SK-N-DZ (cell line): ENCODE results near the gene WDR1. TPM values are rescaled to one million over a fixed set of nuclear protein-coding genes. Genes with fewer than 3 reads are reported as not detected.

ENCODE experiments used
- DNase-seq: peaks from one replicate; pipeline ENCODE4 v3.0.0-alpha.2; 2015; ENCODE audit warnings: low spot score
- polyA plus RNA-seq, 2 experiments: library from polyadenylated mRNA; depleted of rRNA; stranded (reverse); fragments of >200 nt; gene quantifications; 2 replicates each; pipeline ENCODE4 v1.2.3, GENCODE V29; 2014

The WDR1 gene, protein sequence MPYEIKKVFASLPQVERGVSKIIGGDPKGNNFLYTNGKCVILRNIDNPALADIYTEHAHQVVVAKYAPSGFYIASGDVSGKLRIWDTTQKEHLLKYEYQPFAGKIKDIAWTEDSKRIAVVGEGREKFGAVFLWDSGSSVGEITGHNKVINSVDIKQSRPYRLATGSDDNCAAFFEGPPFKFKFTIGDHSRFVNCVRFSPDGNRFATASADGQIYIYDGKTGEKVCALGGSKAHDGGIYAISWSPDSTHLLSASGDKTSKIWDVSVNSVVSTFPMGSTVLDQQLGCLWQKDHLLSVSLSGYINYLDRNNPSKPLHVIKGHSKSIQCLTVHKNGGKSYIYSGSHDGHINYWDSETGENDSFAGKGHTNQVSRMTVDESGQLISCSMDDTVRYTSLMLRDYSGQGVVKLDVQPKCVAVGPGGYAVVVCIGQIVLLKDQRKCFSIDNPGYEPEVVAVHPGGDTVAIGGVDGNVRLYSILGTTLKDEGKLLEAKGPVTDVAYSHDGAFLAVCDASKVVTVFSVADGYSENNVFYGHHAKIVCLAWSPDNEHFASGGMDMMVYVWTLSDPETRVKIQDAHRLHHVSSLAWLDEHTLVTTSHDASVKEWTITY
- 51.3 and 55.2 TPM in 2 replicates for polyA plus RNA-seq (2014; cell fraction: cytosol; rRNA removed)
- 42.2 and 42.5 TPM in 2 replicates for polyA plus RNA-seq (2014; cell fraction: nucleus; rRNA removed)

DNA sequence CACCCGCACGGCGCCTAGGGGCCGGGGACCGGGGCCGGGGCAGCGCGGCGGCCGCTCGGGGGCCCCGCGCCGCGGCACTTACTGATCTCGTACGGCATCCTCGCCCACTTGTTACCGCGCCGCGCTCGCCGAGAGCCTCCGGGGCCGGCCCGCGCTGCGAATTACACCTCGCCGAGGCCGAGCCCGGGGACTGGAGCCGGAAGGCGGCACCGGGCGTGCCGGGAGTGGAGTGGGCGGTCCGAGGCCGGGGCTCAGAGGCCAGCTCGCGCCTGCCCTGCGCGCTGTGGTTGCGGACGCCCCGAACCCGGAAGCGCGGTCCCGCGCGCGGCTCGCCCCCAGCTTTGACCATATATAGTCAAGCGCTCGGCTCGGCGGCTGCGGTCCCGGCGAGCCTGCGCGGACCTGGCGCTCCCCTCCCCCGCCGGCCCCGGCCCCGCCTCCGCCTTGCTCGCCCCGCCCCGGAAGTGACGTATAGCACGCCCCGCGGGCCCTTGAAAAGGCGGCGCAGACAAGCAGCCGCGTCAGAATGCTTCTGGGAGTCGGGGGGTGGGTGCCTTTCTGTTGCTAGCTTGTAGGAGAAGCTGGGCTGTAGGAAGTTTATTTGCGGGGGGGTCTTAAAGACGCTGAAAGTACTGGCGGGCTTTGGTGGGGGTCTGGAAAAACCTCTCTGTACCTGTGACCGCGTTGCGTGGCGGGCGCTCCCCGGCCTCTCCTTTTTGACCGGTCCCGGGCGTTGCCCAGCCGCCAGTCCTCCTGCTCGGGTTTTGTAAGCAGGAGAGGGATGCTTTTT, at the start of gene WDR1:
Gene WDR1, minus strand, starts transcription at position 231 of the 790 bp plus-strand sequence. Its CDS starts 133 bp downstream, at position 98.
- peak; percentile 87 for DNase-seq

DNA sequence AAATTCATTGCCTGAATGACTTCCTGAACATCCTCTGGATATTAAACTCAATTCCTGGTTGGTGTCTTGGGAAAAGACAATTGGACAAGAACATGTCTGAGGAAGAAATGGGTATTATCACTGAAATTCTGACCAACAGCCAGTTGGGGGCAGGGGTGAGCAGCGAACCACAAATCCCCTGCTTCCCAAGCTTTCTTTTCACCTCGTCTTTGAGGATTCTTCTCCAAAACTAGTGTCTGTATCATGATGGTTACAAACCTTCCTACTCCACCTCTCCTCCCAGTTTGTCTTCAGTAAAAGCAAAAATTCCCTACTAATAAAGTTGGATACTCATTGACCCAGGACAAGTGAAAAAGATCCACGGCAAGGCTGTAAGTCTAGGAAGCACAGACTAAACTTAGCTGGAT, 48.3 kb upstream of the WDR1 start:
- DNase-seq = no peak

DNA sequence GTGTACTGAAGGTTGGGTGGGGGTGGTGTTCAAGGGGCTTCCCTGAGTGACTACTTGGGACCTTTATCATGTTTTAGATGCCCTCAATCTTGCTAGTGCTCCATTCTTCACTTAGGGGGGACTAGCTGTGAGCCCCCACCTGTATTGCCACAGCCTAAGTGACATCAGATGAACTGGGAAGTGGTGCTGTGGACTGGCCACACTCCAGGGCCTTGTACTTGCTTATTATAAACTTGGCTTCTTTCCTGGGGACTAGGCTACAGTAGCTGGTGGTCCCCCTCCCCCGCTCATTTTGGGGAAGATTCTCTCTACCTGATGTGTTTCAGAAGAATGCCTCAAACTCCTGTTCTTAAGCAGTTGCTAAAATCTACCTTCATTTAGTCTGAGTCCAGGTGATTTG, 46.7 kb upstream of the WDR1 start:
- DNase-seq = no peak

DNA sequence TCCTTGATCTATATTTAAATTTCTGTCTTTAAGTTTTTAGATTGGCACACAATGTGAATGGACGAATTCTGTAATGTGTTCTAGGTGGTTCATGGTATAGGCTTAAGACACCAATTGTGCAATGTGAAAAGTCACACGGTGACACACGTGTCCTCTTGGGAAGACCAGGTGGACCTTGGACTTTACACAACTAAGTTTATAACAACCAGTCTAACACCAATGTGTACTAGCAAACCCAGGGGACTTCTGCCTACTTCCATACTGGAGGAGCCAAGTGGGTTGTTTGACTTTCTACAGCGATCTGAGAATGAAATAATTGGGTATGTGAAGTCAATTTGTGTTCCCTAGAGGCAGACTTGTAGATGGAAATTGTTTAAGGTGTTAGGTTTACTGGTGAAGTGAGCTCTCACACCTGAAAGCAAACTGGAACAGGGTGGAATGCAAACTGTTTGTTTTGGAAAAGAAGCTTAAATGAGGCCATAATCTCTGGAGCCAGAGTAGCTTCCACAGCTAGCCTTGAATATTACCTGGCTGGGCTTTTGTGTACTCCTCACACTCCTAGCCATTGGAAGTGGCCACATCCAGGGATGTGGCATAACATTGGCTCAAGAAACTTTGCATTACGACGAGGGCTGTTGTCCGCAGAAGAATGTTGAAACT, 45.9 kb upstream of the WDR1 start:
- DNase-seq = no peak

DNA sequence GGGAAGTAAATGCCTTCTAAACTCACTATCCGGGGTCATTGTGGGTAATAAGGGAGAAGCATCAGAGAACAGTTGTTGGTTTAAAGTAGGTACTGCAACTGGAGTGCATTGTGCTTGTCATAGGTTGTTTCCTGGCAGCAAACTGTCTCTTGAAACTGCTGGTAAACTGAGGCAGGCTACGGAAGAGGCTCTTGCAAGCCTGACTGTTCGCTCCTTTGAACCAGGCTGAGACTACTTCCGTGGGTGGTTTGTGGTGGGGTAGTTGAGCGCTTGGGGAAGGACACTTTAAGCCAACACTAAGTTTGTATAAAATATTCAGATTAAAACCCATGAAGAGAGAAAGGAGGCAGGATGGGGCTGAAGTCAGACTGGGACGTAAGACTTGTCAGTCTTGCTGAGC, 45.2 kb upstream of the WDR1 start:
- no peak for DNase-seq

DNA sequence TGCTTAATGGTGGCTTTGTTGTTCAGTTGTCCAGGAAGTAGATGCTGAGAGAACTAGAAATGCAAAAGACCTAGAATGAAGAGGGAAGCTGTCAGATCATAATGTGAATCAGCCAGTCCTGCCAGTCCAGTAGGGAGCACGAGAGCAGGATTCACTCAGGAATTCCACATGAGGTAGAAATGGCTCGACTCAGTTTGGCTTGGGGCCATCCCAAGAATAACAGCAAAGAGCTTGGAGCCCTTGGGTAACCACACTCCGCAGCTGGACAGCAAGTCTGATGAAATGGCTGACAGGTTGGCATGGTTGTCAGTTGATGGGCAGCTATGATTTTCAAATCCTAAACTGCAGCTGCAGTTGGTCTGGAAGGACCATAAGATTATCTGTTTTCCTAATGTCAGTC, 44.5 kb upstream of the WDR1 start:
- no peak for DNase-seq

DNA sequence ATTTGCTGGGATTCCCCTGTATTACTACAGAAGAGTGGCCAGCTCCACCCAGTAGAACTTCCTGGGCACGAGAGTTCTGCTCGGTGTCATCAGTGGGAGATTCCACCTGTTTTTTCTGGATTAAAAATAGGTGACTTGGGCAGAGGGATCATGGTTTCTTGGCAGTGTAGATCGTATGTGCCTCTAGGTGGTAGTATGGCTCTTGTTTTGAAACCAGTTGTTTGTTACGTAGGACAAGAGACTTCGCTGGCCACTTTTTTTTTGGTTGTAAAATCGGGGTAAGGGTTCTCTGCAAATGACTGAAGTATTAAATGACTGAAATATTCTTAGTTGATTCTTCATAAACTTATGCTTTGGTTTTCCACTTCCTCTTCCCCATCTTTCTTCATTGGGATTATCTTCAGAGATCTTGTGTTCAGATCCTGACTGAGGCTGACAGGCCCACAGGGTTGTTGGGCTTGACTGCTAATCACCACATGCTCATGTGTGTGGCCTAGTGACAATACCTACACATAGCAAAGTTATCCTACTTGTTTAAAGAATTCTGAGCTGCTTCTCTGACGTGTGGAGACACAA, 43.8 kb upstream of the WDR1 start:
- no peak for DNase-seq

DNA sequence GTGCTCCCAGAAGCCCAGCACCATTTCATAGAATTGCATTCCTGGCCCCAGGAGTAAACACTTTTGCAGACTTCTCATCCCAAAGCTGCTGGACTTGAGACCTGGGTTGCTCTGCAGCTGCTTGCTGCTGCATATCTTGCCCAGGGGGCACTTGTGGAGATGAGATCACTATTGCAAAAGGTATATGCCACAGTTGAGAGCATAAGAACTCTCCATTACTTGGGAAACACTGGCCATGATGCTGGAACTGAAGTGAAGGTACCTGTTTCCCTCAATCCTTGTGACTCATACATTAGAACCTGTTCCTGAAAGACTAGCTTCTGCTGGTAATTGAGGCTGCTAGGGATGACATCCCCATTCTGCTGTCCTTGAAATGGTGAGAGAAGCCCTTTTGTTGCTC, 43.1 kb upstream of the WDR1 start:
- no peak for DNase-seq

DNA sequence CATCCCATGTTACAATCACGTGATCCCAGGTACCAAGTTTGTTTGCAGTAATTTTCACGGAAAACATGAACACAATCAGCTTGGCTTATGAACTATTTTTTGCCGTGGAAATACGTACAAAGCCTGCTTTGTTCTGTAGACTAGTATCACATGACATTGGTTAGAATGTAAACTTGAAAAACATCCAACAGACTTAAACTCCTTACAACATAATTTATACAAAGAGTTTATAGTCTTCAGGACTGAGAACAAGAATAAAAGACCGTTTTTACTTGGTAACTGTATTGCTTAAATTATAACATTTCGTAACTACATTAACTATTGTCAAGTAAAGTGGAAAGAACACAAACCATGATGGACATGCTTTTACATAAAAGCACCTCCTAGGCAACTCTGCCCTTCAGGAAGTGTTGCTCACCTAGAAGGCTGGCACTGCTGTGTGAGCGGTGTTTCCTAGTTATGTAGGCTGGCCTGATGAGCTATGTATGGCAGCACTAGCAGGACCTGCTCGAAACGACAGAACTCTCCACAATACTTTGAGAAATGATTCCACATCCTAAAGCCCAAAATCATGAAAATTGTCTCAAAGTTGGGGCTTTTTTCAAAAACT, 41.8 kb upstream of the WDR1 start:
- DNase-seq = no peak

DNA sequence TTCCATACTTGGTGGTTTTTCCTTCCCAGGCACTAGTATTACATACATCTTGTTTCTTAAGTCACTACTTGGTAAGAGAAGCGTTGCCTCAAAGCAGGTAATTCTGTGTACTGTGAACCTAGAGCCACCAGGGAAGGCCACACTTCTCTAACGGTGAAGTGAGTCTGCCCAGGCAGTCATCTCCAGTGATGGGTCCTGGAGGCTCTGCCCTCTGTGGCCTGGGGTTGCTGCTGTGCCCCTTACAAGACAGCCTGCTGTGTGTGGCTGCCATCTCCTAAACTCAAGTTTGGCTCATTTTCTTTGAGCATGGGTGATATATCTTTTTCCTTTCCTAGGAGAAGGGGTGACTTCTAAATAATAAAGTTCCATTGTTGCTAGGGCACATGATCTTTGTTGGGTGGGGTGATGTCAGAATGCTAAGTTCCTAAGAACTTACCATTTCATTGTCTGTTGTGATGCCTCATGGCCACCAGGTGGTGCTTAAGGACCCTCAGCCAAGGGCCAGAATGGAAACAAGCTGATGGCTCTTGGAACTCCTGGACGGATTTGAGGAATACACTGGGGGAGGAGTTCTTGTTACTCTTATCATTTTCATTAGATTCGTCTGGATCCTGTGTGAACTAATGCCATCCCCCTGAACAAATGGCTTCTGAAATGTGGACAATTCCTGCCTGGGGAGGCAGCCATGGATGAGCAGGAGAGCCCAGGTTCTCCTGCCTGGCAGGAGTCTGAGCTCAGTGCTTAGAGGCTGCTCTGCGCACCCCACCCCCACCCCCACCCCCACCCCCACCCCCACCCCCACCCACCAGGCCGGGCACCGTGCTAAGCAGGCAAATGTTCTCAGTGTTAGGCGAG, 41.1 kb upstream of the WDR1 start:
- peak; percentile 61 for DNase-seq

DNA sequence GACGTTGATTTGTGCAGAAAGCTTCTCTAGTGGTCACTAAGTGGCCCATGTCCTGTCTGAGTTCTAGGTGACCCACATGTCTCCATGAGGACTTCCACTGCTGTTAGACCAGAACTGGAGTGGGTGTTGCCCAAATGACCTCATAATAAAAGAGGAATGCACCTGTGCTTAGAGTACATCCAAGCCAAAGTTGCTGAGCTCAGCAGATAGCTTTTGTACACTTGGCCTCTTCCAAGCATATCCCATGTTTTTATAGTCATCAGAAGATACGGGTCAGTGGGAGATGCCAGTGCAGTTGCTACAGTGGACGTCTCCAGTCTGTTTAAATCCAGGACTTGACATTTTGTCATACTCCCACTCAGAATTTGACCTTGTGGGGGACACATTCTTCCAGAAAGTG, 37.6 kb upstream of the WDR1 start:
- DNase-seq = no peak

DNA sequence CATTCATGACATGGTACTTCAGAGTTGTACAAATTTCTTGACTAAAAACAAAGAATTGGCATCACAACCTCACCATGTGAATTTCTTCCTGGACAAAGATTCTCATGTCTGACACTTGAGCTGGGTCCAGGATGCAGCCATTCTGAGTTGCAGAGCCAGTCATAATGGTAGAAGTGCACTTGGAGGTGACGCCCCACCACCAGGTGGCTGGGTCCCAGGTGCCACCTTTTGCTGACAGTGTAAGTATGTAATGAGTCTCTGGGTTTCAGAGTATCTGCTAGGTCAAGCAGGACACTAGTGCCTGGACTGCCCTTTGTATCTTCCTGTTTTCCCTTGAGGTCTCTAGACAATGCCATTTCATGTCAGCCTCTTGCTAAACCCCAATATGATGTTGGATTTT, 36.6 kb upstream of the WDR1 start:
- DNase-seq = no peak

DNA sequence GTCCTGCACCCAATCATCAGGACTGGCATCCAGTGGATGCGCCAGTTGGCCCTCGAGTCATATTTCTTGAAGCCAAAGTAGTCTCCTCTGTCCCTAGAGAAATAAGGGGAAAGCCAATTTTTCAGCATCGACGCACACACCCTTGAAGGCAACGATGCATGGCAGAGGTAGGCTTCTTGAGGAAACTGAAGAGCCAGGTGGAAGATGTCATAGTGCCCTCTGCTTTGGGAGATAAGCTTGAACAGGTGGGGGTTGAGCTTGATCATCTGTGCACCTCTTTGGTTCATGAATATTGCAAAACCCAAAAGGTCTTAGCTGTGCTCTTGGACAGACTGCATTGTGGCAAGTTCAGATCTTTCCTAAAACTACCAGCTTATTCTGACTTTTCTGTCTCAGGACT, 34.6 kb upstream of the WDR1 start:
- DNase-seq = no peak

DNA sequence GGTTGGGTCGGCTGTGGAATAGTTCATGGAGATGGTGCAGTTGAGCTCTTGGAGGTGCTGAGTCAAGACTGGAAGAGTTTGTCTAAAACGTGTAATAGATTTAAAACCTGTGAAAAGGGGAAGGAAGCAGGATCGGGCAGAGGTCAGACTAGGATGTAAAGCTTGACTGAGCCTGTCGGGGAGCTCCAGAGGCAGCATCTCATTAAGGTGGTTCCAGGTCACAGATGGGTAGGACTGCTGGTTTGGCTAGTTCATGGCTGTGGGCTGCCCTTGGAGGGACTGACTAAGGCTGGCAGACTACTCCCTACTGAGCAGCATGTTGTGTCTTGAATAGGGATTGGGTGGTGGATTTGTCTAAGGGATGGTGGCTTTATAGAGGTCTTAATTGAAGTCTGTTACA, 28.4 kb upstream of the WDR1 start:
- DNase-seq = no peak

DNA sequence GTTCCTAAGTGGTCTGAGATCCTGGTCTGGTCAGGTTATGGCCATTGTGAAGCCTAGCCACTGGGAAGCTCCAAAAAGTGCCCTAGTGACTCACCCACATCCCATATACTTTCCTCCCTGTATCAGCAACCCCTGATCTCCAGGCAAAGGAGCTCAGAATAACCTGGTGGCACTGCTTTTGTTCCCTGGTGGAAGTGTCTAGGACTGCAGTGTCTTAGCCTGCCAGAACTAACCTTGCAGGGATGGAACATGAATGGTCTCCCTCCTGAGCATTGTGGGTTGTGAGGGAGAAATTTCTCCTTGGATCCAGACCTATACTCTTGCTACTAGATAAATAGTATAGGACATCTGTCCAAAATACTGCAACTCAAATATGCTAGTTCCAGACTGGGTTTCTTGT, 27.9 kb upstream of the WDR1 start:
- no peak for DNase-seq

DNA sequence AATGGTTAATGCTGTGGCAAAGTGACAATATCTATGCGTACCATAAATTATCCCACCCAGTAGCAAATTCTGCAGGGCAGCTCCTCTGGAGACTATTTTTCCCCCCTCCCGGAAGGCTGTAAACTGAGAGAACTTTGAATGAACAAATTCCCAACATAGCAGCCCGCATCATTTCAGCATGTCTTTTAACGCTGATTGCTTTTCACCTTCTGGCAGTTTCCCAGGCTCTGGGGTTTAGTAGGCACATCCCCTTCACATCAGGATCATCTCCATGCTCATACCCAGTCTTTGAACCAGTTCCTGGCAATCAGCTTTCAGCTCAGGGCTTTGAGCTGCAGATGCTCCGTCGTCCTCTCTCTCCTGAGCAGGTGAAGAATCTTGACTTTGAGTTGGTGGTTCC, 26.6 kb upstream of the WDR1 start:
- no peak for DNase-seq

DNA sequence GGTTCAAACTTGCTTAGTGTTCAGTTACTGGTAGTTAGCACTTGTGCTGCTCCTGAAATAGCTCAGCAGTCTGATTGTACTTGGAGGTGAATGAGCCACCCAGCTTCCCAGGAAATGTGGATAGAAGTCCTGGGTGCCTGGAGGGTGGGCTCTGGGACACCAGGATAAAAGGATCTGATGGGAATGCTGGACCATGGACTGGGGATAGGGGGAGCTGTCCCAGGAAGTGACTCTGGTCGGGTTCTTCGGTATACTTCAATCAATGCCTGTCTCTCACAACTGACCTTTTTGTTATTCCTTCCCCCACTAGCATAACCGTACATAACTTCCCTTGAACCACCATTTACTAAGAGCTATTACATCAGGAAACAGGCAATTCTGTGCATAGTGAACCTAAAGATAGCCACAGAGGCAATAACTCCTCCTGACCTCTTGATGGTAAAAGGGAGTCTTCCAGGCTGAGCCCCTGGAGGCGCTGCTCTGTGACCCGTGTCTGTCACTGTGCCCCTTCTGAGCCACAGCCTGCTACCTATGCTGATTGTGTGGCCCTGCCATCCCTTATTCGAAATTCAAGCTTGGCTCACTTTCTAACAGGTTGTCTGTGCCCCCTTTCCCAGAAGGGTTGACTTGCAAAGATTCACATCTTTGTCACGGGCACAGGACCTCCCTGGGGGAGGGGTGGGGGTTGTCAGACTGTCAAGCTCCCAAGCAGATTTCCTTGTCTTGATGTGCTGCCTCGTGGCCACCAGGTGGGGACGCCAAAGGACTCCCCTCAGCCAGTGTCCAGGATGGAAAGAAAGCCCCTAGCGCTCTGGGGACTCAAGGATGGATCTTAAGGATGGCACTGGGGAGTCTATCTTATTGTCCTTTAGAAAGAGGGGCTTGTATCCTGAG, 24.5 kb upstream of the WDR1 start:
- no peak for DNase-seq

DNA sequence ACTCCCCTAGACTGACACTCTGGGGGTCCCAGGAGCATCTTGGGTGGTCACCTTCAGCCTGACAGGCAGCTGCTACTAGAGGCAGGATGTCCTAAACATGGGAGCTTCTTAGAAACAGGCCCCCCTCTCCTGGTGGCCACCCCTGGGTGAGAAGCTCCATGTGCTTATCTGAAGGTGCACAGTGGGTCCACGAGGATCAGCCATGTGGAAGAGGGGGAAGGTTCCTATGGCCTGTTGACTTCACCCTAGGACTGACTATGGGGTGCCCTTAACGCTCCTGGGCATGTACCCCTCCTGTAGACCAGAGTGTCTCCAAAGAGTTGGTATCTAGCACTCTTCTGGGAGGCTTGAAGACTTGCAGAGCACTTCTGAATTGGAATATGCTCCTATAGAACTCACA, 22.9 kb upstream of the WDR1 start:
- DNase-seq = no peak

DNA sequence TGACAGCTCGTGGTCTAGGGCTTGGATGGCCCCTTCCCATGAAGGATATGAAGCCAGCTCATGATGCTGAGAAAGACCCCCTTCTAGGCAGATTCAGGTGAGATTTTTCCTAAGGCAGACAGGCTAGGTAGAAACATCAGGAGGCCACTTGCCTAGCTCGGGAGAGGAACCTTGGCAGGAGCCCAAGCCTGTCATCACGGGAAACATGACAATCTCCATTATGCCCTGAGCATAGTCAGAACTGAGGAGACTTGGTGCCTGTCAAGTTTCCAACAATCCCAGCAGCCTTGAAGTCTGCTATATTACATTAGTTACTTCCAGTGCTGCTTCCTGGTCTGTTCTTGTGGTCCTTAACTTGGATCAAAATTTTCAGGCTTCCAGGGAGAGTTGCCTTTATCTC, 18.7 kb upstream of the WDR1 start:
- no peak for DNase-seq
